Caco-2 (cell line): Measurements from ENCODE around the gene ABL2. TPM values are rescaled to one million over a fixed set of nuclear protein-coding genes. Genes with fewer than 3 reads are reported as not detected.

Experiments used
- BruUV-seq: library from RNA; stranded (reverse); fragments of 400-500 nt; replicated peaks from 2 replicates; lab custom pipeline; 2021; lab: Mats Ljungman, UMichigan
- CTCF ChIA-PET: fragments of 300-600 bp; sonication (Branson Sonifier 250); formaldehyde crosslinking; loops from one replicate; lab custom pipeline; 2022; ENCODE audit warnings: antibody characterized with exemption; lab: Charles Lee
- POLR2A ChIA-PET: fragments of 300-600 bp; sonication (Branson Sonifier 250); formaldehyde crosslinking; loops from one replicate; lab custom pipeline; 2022; ENCODE audit warnings: antibody characterized with exemption; lab: Charles Lee
- DNase-seq, 2 experiments: peaks; one replicate each; pipeline versions ENCODE4 v3.0.0 to v3.0.0-alpha.2; 2020 to 2022
- H3K27me3 ChIP-seq: replicated peaks from 2 replicates; pipeline ENCODE4 v1.6.0; 2011; ENCODE audit warnings: low read length; ENCODE audit not compliant: control insufficient read depth, insufficient read depth
- H3K36me3 ChIP-seq: 2 replicates; pipeline ENCODE4 v1.5.1; 2011; ENCODE audit warnings: low read length; ENCODE audit not compliant: control insufficient read depth, insufficient read depth
- H3K4me1 ChIP-seq: fragments of 250-450 bp; sonication (Bioruptor Pico); 2 replicates; pipeline ENCODE4 v1.5.1; 2020; ENCODE audit warnings: mild to moderate bottlenecking
- H3K4me3 ChIP-seq: 2 replicates; pipeline ENCODE4 v1.5.1; 2011; ENCODE audit warnings: low read depth, mild to moderate bottlenecking, control low read depth, low read length
- H3K9me3 ChIP-seq: fragments of 250-450 bp; sonication (Bioruptor Pico); 2 replicates; pipeline ENCODE4 v1.5.1; 2020; ENCODE audit warnings: mild to moderate bottlenecking, moderate library complexity
- H3K27ac Mint-ChIP-seq: one replicate; pipeline ENCODE4 v1.8.0; 2022; ENCODE audit warnings: mixed read lengths; ENCODE audit not compliant: unreplicated experiment
- H3K27me3 Mint-ChIP-seq: one replicate; pipeline ENCODE4 v1.8.0; 2022; ENCODE audit warnings: mixed read lengths; ENCODE audit not compliant: insufficient read depth, unreplicated experiment
- H3K36me3 Mint-ChIP-seq: one replicate; pipeline ENCODE4 v1.8.0; 2022; ENCODE audit warnings: mild to moderate bottlenecking, mixed read lengths; ENCODE audit not compliant: insufficient read depth, unreplicated experiment
- H3K4me1 Mint-ChIP-seq: one replicate; pipeline ENCODE4 v1.8.0; 2022; ENCODE audit warnings: low read depth, mixed read lengths; ENCODE audit not compliant: unreplicated experiment
- H3K4me3 Mint-ChIP-seq: one replicate; pipeline ENCODE4 v1.8.0; 2022; ENCODE audit warnings: mild to moderate bottlenecking, moderate library complexity, mixed read lengths; ENCODE audit not compliant: unreplicated experiment
- H3K9me3 Mint-ChIP-seq: one replicate; pipeline ENCODE4 v1.8.0; 2022; ENCODE audit warnings: mixed read lengths; ENCODE audit not compliant: unreplicated experiment
- CTCF ChIP-seq, 2 experiments: fragments of 200-600 bp in 1 of 2; IDR thresholded peaks; 1 replicate in 1 of 2; 2 replicates in 1 of 2; pipeline versions ENCODE4 v1.5.1 to v1.8.0; 2011 to 2022; ENCODE audit warnings: antibody characterized with exemption in 1 of 2, control low read depth in 1 of 2, inconsistent platforms in 1 of 2, low read depth in 1 of 2, low read length in 1 of 2, mild to moderate bottlenecking in 1 of 2, moderate library complexity in 1 of 2; ENCODE audit not compliant: insufficient read depth in 1 of 2, severe bottlenecking in 1 of 2, unreplicated experiment in 1 of 2
- intact Hi-C: fragments of 100-400 bp; cut with micrococcal nuclease; formaldehyde crosslinking; loops from one replicate; pipeline ENCODE4 v1.10.0; 2022; ENCODE audit not compliant: unreplicated experiment
- total RNA-seq: library from RNA; stranded (reverse); gene quantifications from 2 replicates; pipeline ENCODE4 v1.2.3, GENCODE V29; 2022

The ABL2 gene
- total RNA-seq, 1 experiment from 2014 or later, result 21.6 TPM

GRCh38 chr1:179127163-179127895 is 102.1 kb downstream of the ABL2 start:
- Histone ChIP-seq H3K4me1 (peaks cover 9% of the 10 kb centered on the region; the same call in 1 of the 2 replicates), H3K9me3 (no peaks in the 10 kb centered on the region), H3K27me3 (no peaks in the 10 kb centered on the region), H3K36me3 (no peaks in the 10 kb centered on the region; the same call in 1 of the 2 replicates), H3K4me3 (no peak overlapping the region)
- Mint-ChIP-seq H3K4me3 (no peak overlapping the region), H3K4me1 (peaks cover 7% of the 10 kb centered on the region), H3K27ac (no peak overlapping the region), H3K36me3 (peaks cover 48% of the 10 kb centered on the region), H3K9me3 (no peaks in the 10 kb centered on the region), H3K27me3 (no peaks in the 10 kb centered on the region)
- DNase-seq, result no peak
- no peak for TF ChIP-seq CTCF (IDR thresholded peaks at IDR 0.05; ENCODE audit: insufficient read depth in 1 of 2, low read depth in 1 of 2, low read length in 1 of 2, severe bottlenecking in 1 of 2, unreplicated experiment in 1 of 2)
- ChIA-PET CTCF (no interaction called here), POLR2A (no interaction called here)
- intact Hi-C loops, result no loop called here
- BruUV-seq, result no TSS peak

- H3K27me3 ChIP-seq, result no peaks in the 10 kb centered on the region
- peaks cover 7% of the 10 kb centered on the region for H3K4me1 Mint-ChIP-seq
- H3K4me1 ChIP-seq, result peaks cover 9% of the 10 kb centered on the region; the same call in 1 of the 2 replicates
- intact Hi-C loops, result no loop called here
- H3K27me3 Mint-ChIP-seq, result no peaks in the 10 kb centered on the region
- peaks cover 48% of the 10 kb centered on the region for H3K36me3 Mint-ChIP-seq
- ChIA-PET POLR2A (no interaction called here), CTCF (interaction anchor here (0.6 kb wide), 1 partner anchor 31 kb away, joined by 3 read pairs; no protein-coding TSS in a partner anchor)
- H3K36me3 ChIP-seq, result no peaks in the 10 kb centered on the region; the same call in 1 of the 2 replicates
- no peak for DNase-seq
- no peaks in the 10 kb centered on the region for H3K9me3 Mint-ChIP-seq
- no peaks in the 10 kb centered on the region for H3K9me3 ChIP-seq
- no peak overlapping the region for H3K27ac Mint-ChIP-seq
- no peak for TF ChIP-seq CTCF (IDR thresholded peaks at IDR 0.05; ENCODE audit: insufficient read depth in 1 of 2, low read depth in 1 of 2, low read length in 1 of 2, severe bottlenecking in 1 of 2, unreplicated experiment in 1 of 2)
- H3K4me3 ChIP-seq, result no peak overlapping the region
- no peak overlapping the region for H3K4me3 Mint-ChIP-seq
- BruUV-seq, result no TSS peak
Measured at GRCh38 chr1:179126338-179127060, 103.0 kb downstream of the ABL2 start.

GRCh38 chr1:179124873-179125272 is 104.6 kb downstream of the ABL2 start:
- H3K36me3 Mint-ChIP-seq, result peaks cover 34% of the 10 kb centered on the region
- no peak overlapping the region for H3K27ac Mint-ChIP-seq

More at GRCh38 chr1:179124873-179125272, 104.6 kb downstream of the ABL2 start:
- no peaks in the 10 kb centered on the region; the same call in 1 of the 2 replicates for H3K36me3 ChIP-seq
- no TSS peak for BruUV-seq
- no peak for DNase-seq
- H3K27me3 Mint-ChIP-seq, result no peaks in the 10 kb centered on the region
- ChIA-PET POLR2A (no interaction called here), CTCF (no interaction called here)
- no peak overlapping the region for H3K4me3 ChIP-seq
- H3K4me1 ChIP-seq, result peaks cover 9% of the 10 kb centered on the region; the same call in 1 of the 2 replicates
- H3K27me3 ChIP-seq, result no peaks in the 10 kb centered on the region
- peaks cover 6% of the 10 kb centered on the region for H3K4me1 Mint-ChIP-seq
- no peak overlapping the region for H3K4me3 Mint-ChIP-seq
- no peaks in the 10 kb centered on the region for H3K9me3 ChIP-seq
- intact Hi-C loops, result loop anchor here (5.0 kb wide), 1 partner anchor 82 kb away; no protein-coding TSS in a partner anchor
- no peak for TF ChIP-seq CTCF (IDR thresholded peaks at IDR 0.05; ENCODE audit: insufficient read depth in 1 of 2, low read depth in 1 of 2, low read length in 1 of 2, severe bottlenecking in 1 of 2, unreplicated experiment in 1 of 2)
- no peaks in the 10 kb centered on the region for H3K9me3 Mint-ChIP-seq
